ENCODE measurements around the gene FAM13A.

DNA sequence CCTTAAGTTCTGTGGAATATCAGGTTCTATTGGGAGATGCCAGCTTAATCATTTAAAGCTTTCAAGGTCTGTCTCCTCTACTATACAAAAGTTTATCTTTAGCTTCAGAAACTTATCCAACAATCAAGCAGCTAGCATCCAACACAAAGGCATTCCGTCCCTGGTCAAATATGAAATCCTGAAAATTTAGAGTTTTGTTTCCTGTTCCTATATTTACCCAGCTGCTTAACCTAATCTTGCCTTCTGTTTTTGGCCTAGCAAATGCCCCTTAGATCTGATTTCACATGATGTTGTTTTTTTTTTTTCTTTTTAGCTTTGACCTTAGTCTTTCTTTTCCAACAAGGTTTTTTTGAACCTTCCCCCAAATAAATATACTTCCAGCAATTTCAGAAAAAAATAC lies 33.8 kb downstream of the FAM13A start:
- TF ChIP-seq EZH2 (IDR thresholded peaks at IDR 0.05; ENCODE audit: low read depth): no peak
- TF ChIP-seq, protein P1, sequence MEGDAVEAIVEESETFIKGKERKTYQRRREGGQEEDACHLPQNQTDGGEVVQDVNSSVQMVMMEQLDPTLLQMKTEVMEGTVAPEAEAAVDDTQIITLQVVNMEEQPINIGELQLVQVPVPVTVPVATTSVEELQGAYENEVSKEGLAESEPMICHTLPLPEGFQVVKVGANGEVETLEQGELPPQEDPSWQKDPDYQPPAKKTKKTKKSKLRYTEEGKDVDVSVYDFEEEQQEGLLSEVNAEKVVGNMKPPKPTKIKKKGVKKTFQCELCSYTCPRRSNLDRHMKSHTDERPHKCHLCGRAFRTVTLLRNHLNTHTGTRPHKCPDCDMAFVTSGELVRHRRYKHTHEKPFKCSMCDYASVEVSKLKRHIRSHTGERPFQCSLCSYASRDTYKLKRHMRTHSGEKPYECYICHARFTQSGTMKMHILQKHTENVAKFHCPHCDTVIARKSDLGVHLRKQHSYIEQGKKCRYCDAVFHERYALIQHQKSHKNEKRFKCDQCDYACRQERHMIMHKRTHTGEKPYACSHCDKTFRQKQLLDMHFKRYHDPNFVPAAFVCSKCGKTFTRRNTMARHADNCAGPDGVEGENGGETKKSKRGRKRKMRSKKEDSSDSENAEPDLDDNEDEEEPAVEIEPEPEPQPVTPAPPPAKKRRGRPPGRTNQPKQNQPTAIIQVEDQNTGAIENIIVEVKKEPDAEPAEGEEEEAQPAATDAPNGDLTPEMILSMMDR (conservative IDR thresholded peaks at IDR 0.05): no peak

Data from PC-9 (cell line).